Nephron progenitor cell (in vitro differentiated cells): Measurements from ENCODE around the gene FRMD5.
A peak's percentile ranks its signal among the peaks of the same experiment; 100 is the strongest.

Source experiments
- DNase-seq: peaks from one replicate; pipeline ENCODE4 v3.0.0; 2021
- H3K27ac Mint-ChIP-seq: 2 replicates; pipeline ENCODE4 v1.8.0; 2021; ENCODE audit warnings: mild to moderate bottlenecking, moderate library complexity, mixed read lengths
- H3K27me3 Mint-ChIP-seq: 2 replicates; pipeline ENCODE4 v1.8.0; 2021; ENCODE audit warnings: mild to moderate bottlenecking, low read depth, mixed read lengths; ENCODE audit not compliant: poor library complexity
- H3K36me3 Mint-ChIP-seq: 2 replicates; pipeline ENCODE4 v1.8.0; 2021; ENCODE audit warnings: low read depth, mixed read lengths
- H3K4me1 Mint-ChIP-seq: 2 replicates; pipeline ENCODE4 v1.8.0; 2021; ENCODE audit warnings: mixed read lengths
- H3K4me3 Mint-ChIP-seq: 2 replicates; pipeline ENCODE4 v1.8.0; 2021; ENCODE audit warnings: mild to moderate bottlenecking, moderate library complexity, mixed read lengths
- H3K9me3 Mint-ChIP-seq: 2 replicates; pipeline ENCODE4 v1.8.0; 2021; ENCODE audit warnings: mild to moderate bottlenecking, moderate library complexity, mixed read lengths
- TF ChIP-seq, protein P1 (sequence below): fragments of 200-600 bp; sonication (generic); IDR thresholded peaks from 2 replicates; pipeline ENCODE4 v1.5.0; 2021; ENCODE audit warnings: antibody characterized with exemption

Gene FRMD5

DNA sequence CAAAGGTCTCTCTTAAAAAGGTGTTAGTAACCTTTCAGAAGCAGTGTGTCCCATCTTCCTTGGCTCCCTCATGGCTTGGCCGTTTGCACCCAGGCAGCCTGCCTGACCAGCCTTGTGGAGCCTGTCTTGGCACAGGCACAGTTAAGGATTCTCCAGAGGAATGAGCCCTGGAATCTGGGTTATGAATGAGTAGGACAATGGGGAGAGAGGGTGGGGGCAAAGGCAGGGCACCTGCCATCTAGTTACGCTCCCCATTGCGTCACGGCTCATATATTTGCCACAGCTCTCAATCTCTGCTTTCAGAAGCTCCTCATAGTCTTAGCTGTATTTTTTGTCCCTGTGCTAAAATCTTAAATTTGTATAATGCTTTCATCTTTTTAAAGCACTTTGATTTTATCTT lies 317.7 kb downstream of the FRMD5 start:
- H3K9me3 Mint-ChIP-seq = no peaks in the 10 kb centered on the region
- no peaks in the 10 kb centered on the region for H3K36me3 Mint-ChIP-seq
- no peaks in the 10 kb centered on the region for H3K27me3 Mint-ChIP-seq
- no peak overlapping the region for H3K4me3 Mint-ChIP-seq
- peak overlapping the region; percentile 66 for H3K27ac Mint-ChIP-seq
- TF ChIP-seq, protein P1, sequence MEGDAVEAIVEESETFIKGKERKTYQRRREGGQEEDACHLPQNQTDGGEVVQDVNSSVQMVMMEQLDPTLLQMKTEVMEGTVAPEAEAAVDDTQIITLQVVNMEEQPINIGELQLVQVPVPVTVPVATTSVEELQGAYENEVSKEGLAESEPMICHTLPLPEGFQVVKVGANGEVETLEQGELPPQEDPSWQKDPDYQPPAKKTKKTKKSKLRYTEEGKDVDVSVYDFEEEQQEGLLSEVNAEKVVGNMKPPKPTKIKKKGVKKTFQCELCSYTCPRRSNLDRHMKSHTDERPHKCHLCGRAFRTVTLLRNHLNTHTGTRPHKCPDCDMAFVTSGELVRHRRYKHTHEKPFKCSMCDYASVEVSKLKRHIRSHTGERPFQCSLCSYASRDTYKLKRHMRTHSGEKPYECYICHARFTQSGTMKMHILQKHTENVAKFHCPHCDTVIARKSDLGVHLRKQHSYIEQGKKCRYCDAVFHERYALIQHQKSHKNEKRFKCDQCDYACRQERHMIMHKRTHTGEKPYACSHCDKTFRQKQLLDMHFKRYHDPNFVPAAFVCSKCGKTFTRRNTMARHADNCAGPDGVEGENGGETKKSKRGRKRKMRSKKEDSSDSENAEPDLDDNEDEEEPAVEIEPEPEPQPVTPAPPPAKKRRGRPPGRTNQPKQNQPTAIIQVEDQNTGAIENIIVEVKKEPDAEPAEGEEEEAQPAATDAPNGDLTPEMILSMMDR = no peak
- no peak for DNase-seq
- peaks cover 5% of the 10 kb centered on the region for H3K4me1 Mint-ChIP-seq

DNA sequence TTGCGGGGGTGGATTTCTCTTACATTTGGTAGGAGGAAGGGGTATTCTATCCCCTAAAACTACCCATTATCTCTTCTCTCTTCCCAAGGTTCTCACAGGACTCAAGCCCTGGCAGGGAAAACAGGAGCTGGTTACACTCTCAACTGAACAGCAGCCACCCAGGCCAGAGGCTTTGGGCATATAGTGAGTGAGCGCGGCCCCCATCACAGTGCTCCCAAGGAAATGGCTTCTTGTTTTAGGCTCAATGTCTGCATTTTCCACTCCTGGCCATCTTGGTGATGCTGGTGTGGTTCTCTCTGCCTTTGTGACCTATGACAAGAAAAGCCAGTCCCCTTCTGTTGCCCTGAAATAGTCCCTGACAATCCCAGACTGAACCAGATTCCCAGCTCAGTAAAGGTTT lies 318.2 kb downstream of the FRMD5 start:
- TF ChIP-seq, protein P1 = no peak
- no peak for DNase-seq
- H3K4me3 Mint-ChIP-seq = no peak overlapping the region
- no peaks in the 10 kb centered on the region for H3K27me3 Mint-ChIP-seq
- H3K36me3 Mint-ChIP-seq = no peaks in the 10 kb centered on the region
- H3K27ac Mint-ChIP-seq = no peak overlapping the region
- no peaks in the 10 kb centered on the region for H3K9me3 Mint-ChIP-seq
- peaks cover 5% of the 10 kb centered on the region for H3K4me1 Mint-ChIP-seq

DNA sequence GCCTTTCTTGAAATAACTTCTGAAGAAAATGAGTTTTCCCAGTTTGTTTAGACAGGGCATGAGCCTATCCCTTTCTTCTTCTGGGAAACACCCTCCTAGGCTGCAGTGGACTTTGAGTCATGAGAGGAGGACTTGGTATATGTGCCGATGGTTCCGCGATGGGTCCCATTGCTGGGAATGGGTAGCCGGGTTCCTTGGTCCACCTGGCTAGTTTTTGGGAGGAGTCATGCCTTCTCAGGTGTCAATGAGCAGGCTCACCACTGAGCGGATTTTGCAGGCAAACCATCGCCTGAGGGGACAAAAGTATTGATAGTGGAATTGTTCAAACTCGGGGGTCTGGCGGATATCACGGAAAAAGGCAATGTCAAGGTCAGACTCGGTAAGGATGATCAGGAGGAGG lies 321.4 kb downstream of the FRMD5 start:
- H3K4me3 Mint-ChIP-seq = no peak overlapping the region
- DNase-seq = no peak

DNA sequence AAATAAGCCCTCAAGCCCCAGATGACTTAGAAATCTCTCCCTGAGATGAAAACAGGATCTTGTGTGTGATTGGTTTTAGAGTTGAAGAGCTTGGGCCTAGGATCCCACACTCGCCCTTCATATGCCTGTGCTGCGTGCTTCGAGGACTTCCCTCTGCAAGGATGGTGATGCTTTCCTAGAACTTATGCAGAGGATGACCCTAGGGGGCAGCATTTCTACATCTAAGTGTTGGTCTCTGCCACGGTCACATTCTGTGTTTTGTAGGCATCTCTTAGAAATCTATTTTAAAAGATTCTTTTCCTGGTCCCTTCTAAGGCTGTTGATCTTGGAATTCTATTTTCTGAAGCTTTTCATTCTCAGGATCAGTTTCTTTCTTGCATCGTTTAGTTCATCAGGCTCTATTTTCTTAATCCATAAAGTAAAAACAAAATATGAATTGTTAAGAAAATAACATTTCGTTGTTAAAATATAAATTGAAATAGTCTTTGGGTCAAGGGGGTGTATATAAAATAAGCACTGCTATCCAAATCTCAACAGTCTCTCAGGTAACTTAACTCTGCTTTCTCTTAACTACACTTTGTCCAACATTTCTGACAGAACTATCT lies 322.6 kb downstream of the FRMD5 start:
- Mint-ChIP-seq H3K27ac (no peak overlapping the region), H3K9me3 (no peaks in the 10 kb centered on the region), H3K36me3 (no peaks in the 10 kb centered on the region), H3K4me1 (no peaks in the 10 kb centered on the region), H3K4me3 (no peak overlapping the region), H3K27me3 (no peaks in the 10 kb centered on the region)
- peak; percentile 63 for DNase-seq
- TF ChIP-seq, protein P1 = peak; percentile 59

More for the DNA sequence above, 321.4 kb downstream of the FRMD5 start:
- Mint-ChIP-seq H3K9me3 (no peaks in the 10 kb centered on the region), H3K36me3 (no peaks in the 10 kb centered on the region), H3K27me3 (no peaks in the 10 kb centered on the region), H3K27ac (no peak overlapping the region), H3K4me1 (no peaks in the 10 kb centered on the region)
- TF ChIP-seq, protein P1 = no peak

DNA sequence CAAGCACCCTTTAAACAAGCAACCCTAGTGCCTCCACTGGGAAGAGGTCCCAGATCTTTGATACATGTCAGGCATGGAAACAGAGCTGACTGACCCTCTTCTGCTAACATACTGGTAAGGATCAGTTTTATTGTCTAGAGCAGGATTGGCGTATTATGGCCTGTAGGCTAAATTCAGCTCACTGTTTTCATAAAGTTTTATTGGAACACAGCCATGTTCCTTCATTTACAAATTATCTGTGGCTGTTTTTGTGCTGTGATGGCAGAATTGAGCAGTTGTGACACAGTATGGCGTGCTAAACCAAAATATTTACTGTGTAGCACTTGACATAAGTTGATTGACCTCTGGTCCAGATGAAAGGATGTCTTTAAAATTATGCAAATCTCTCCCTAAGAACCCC lies 323.2 kb downstream of the FRMD5 start:
- TF ChIP-seq, protein P1 = no peak
- no peaks in the 10 kb centered on the region for H3K27me3 Mint-ChIP-seq
- H3K4me1 Mint-ChIP-seq = no peaks in the 10 kb centered on the region
- no peak overlapping the region for H3K4me3 Mint-ChIP-seq
- H3K27ac Mint-ChIP-seq = no peak overlapping the region
- no peaks in the 10 kb centered on the region for H3K36me3 Mint-ChIP-seq
- no peaks in the 10 kb centered on the region for H3K9me3 Mint-ChIP-seq
- no peak for DNase-seq

DNA sequence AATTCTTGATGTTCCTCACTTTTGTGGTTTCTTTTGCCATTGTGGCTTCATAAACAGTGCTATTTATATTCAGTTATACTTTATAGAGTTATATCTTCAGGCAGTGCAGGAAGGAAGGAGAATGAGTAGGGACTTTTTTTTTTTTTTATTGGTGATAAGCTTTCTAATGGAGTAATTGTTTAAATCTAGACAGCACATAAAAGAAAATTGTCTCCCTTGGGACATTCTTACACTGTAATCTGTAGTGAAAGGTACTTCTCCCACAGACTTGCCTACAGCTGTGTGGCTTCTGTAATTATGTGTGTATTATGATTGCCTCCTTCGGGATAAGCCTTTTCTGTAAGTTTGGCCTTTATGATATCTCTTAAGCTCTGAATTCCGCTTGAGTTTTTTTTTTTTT lies 326.7 kb downstream of the FRMD5 start:
- H3K27me3 Mint-ChIP-seq = no peaks in the 10 kb centered on the region
- H3K9me3 Mint-ChIP-seq = no peaks in the 10 kb centered on the region
- no peak overlapping the region for H3K4me3 Mint-ChIP-seq
- DNase-seq = no peak
- TF ChIP-seq, protein P1 = no peak
- H3K4me1 Mint-ChIP-seq = no peaks in the 10 kb centered on the region
- no peak overlapping the region for H3K27ac Mint-ChIP-seq
- H3K36me3 Mint-ChIP-seq = peaks cover 10% of the 10 kb centered on the region
